Osteocyte (in vitro differentiated cells): ENCODE measurements around the gene CRYBG2. TPM values are rescaled to one million over a fixed set of nuclear protein-coding genes. Genes with fewer than 3 reads are reported as not detected.

Source experiments
- DNase-seq: peaks from one replicate; pipeline ENCODE4 v3.0.0; 2021; ENCODE audit warnings: mixed read lengths; ENCODE audit not compliant: unreplicated experiment; ENCODE audit errors: extremely low spot score
- H3K27ac Mint-ChIP-seq: one replicate; pipeline ENCODE4 v1.8.0; 2021; ENCODE audit warnings: mild to moderate bottlenecking, mixed read lengths; ENCODE audit not compliant: unreplicated experiment
- H3K27me3 Mint-ChIP-seq: one replicate; pipeline ENCODE4 v1.8.0; 2021; ENCODE audit warnings: mixed read lengths; ENCODE audit not compliant: unreplicated experiment
- H3K36me3 Mint-ChIP-seq: one replicate; pipeline ENCODE4 v1.8.0; 2021; ENCODE audit warnings: mixed read lengths; ENCODE audit not compliant: unreplicated experiment
- H3K4me1 Mint-ChIP-seq: one replicate; pipeline ENCODE4 v1.8.0; 2021; ENCODE audit warnings: mixed read lengths; ENCODE audit not compliant: unreplicated experiment
- H3K4me3 Mint-ChIP-seq: one replicate; pipeline ENCODE4 v1.8.0; 2021; ENCODE audit warnings: mild to moderate bottlenecking, moderate library complexity, mixed read lengths; ENCODE audit not compliant: unreplicated experiment
- H3K9me3 Mint-ChIP-seq: one replicate; pipeline ENCODE4 v1.8.0; 2021; ENCODE audit warnings: mixed read lengths; ENCODE audit not compliant: unreplicated experiment
- total RNA-seq: library from RNA; stranded (reverse); gene quantifications from 2 replicates; pipeline ENCODE4 v1.2.1, GENCODE V29; 2021
- TF ChIP-seq, protein P1 (sequence below): fragments of 200-600 bp; sonication (generic); IDR thresholded peaks from 2 replicates; pipeline ENCODE4 v1.5.0; 2021; ENCODE audit warnings: antibody characterized with exemption, mild to moderate bottlenecking, moderate library complexity

Gene CRYBG2
- total RNA-seq, 1 donor from 2014 or later, result not detected

DNA sequence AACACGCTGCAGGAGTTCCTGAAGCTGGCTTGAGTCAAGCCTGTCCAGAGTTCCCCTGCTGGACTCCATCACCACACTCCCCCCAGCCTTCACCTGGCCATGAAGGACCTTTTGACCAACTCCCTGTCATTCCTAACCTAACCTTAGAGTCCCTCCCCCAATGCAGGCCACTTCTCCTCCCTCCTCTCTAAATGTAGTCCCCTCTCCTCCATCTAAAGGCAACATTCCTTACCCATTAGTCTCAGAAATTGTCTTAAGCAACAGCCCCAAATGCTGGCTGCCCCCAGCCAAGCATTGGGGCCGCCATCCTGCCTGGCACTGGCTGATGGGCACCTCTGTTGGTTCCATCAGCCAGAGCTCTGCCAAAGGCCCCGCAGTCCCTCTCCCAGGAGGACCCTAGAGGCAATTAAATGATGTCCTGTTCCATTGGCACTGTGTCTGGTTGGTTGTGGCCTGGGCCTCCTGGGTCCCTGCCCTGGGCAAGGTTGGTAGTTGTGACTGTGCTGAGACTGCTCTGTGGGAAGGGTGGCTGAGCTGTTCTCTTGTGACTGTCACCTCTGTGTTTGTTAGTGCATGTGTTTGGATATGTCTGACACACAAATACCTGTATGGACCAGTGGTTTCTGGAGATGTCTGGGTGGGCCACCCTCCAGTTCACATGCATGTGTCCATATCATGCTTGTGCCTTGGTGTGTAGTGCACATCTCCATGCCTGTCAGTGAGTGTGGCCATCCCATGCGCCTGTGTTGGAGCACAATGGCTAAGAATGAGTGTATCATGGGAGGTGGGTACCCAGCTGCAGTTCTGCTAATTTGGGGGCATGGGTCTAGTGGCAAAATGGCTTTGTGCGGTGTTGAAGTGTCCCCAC, 72.6 kb downstream of the CRYBG2 start:
- TF ChIP-seq, protein P1, sequence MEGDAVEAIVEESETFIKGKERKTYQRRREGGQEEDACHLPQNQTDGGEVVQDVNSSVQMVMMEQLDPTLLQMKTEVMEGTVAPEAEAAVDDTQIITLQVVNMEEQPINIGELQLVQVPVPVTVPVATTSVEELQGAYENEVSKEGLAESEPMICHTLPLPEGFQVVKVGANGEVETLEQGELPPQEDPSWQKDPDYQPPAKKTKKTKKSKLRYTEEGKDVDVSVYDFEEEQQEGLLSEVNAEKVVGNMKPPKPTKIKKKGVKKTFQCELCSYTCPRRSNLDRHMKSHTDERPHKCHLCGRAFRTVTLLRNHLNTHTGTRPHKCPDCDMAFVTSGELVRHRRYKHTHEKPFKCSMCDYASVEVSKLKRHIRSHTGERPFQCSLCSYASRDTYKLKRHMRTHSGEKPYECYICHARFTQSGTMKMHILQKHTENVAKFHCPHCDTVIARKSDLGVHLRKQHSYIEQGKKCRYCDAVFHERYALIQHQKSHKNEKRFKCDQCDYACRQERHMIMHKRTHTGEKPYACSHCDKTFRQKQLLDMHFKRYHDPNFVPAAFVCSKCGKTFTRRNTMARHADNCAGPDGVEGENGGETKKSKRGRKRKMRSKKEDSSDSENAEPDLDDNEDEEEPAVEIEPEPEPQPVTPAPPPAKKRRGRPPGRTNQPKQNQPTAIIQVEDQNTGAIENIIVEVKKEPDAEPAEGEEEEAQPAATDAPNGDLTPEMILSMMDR, result no peak
- H3K4me1 Mint-ChIP-seq, result peaks cover 72% of the 10 kb centered on the region
- peak overlapping the region; percentile 77 for H3K27ac Mint-ChIP-seq
- peaks cover 3% of the 10 kb centered on the region for H3K36me3 Mint-ChIP-seq
- H3K9me3 Mint-ChIP-seq, result no peaks in the 10 kb centered on the region
- H3K4me3 Mint-ChIP-seq, result peak overlapping the region; percentile 86
- no peaks in the 10 kb centered on the region for H3K27me3 Mint-ChIP-seq
- no peak for DNase-seq

DNA sequence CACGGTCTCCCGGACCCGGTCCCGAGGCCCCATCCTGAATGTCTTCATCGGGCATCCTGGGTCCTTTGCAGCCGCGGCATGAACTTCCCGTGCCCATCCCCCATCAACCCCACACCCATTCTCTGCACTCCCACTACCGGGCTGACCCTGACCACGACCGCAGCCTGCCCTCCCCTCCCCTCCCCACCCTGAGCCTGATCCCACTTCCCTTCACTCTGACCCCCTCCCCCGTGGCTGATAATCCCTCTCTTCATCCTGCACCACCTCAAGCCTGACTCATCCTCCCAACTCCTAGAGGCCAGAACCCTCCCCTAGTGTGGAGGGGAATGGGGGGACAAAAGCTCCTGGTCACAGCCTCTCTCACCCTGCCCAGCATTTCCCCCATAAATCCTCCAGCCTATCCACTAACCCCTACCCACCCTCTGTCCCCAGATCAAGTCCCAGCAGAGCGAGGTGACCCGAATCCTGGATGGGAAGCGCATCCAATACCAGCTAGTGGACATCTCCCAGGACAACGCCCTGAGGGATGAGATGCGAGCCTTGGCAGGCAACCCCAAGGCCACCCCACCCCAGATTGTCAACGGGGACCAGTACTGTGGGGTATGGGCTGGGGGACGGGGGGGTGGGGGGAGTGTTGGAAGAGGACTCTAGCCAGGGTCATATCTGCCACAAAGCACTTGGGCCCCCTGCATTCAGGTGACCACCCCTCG, 73.4 kb downstream of the CRYBG2 start:
- DNase-seq, result no peak

DNA sequence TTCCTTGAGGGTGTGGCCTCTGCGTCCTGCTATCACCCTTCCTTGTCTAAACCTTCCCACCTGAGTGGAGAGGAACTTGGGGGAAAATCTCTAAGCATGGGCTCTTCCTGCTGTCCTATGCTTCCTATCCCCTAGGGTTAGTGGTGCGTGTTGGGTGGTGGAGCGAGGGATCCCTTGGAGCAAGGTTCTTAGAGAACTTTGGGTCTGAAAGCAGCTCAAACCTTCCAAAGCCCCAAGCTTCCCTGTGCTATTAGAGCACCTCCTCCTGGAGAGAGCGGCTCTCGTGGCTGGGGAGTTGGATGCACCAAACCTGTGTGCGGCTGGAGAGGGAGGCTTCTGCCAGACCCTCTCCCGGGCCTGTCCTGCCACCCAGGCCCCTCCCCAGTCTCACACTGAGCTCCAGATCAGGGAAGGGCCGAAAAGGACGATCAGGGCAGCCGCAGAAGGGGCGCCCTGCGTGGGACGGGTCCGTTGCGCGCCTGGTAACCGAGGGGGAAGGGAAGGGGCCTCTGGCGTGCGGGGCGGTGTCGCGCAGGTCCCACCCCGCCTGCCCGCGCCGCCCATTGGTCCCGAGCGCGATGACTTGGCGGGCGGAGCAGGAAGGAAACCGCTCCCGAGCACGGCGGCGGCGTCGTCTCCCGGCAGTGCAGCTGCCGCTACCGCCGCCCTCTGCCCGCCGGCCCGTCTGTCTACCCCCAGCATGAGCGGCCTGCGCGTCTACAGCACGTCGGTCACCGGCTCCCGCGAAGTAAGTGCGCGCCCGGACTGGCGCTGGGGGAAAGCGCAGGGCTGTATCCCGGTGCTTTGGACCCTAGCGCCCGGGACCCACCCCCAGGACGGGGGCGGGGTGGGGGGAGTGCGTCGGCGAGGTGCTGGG, 74.2 kb downstream of the CRYBG2 start, which contains the start of gene SH3BGRL3:
TSS of gene SH3BGRL3 (plus strand) at position 631 of the 877 bp plus-strand sequence. CDS start at position 701, 70 bp downstream.
- Mint-ChIP-seq H3K9me3 (no peaks in the 10 kb centered on the region), H3K4me1 (peaks cover 81% of the 10 kb centered on the region), H3K27ac (peak within 1 kb of the TSS; percentile 92), H3K36me3 (peaks cover 3% of the 10 kb centered on the region), H3K27me3 (no peaks in the 10 kb centered on the region), H3K4me3 (peak within 1 kb of the TSS; percentile 86)
- TF ChIP-seq, protein P1, result peak; percentile 63
- peak; percentile 92 for DNase-seq

More for the DNA sequence above, 73.4 kb downstream of the CRYBG2 start:
- Mint-ChIP-seq H3K27me3 (no peaks in the 10 kb centered on the region), H3K36me3 (peaks cover 3% of the 10 kb centered on the region), H3K4me1 (peaks cover 81% of the 10 kb centered on the region), H3K27ac (peak overlapping the region; percentile 92), H3K4me3 (peak overlapping the region; percentile 86), H3K9me3 (no peaks in the 10 kb centered on the region)
- TF ChIP-seq, protein P1, result no peak

DNA sequence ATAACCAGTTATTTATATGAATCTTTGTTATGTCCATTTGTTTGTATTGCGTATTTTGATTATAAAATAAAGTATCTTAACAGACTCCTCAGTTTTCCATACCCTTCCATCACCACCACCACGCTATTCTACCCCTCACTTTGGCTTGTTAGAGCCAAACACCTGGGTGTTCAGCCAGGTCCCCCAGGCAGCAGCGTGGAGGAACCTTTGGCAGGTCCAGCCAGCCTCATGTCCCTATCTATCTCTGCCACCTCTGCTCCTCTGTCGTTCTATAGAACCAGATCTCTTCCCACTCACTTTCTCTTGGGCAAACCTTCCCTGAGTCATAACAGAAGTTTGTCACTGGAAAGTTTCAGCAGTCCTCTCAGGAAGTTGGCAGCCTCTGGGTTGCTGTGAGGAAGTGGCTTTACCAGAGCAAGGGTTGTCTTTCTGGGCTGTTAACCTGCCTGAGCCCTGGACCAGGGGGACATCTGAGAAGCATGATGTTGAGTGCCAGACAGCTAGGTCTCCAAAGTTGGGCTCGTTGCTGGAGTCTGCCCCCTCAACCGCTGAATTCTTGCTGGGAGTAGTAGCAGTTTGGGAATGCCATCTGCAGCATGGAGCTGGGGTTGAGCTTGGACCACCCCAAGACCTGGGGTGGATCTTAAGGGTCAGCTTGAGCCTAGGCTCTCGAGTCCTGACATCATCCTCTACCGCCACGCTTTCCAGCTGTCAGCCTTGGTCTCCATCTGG, 75.0 kb downstream of the CRYBG2 start:
- Mint-ChIP-seq H3K27ac (peak overlapping the region; percentile 92), H3K4me1 (peaks cover 76% of the 10 kb centered on the region), H3K36me3 (peaks cover 2% of the 10 kb centered on the region), H3K9me3 (no peaks in the 10 kb centered on the region), H3K27me3 (no peaks in the 10 kb centered on the region), H3K4me3 (peak overlapping the region; percentile 86)
- DNase-seq, result no peak
- TF ChIP-seq, protein P1, result no peak
